Prostate gland (tissue), 2 donors: ENCODE measurements around the gene RAD51B. TPM values are rescaled to one million over a fixed set of nuclear protein-coding genes. Genes with fewer than 3 reads are reported as not detected.

Experiments
- DNase-seq: peaks from one replicate; pipeline ENCODE4 v3.0.0-alpha.2; 2019; ENCODE audit warnings: low spot score
- H3K27ac ChIP-seq, 2 donors: fragments of 200-600 bp; sonication (generic); 2 replicates each; pipeline ENCODE4 v1.5.1; 2017 to 2019
- H3K27me3 ChIP-seq: fragments of 200-600 bp; sonication (generic); replicated peaks from 2 replicates; pipeline ENCODE4 v1.5.1; 2019; ENCODE audit not compliant: insufficient read depth
- H3K36me3 ChIP-seq, 2 donors: fragments of 200-600 bp; sonication (generic); 1 replicate in 1 of 2; 2 replicates in 1 of 2; pipeline versions ENCODE4 v1.5.1 to v1.8.1; 2017 to 2019
- H3K4me1 ChIP-seq: fragments of 200-600 bp; sonication (generic); replicated peaks from 2 replicates; pipeline ENCODE4 v1.5.1; 2019
- H3K4me3 ChIP-seq, 2 donors: fragments of 200-600 bp; sonication (generic); 2 replicates each; pipeline ENCODE4 v1.5.1; 2017 to 2019
- H3K9me3 ChIP-seq: fragments of 200-600 bp; sonication (generic); 2 replicates; pipeline ENCODE4 v1.5.1; 2017
- CTCF ChIP-seq, 4 experiments: fragments of 200-600 bp in 2 of 4; fragments of 450-650 bp in 2 of 4; sonication (generic) in 2 of 4; IDR thresholded peaks; 1 replicate in 3 of 4; 2 replicates in 1 of 4; pipeline ENCODE4 v1.5.1; 2016 to 2019; ENCODE audit warnings: antibody characterized with exemption in 4 of 4, mild to moderate bottlenecking in 2 of 4, moderate library complexity in 2 of 4
- POLR2A ChIP-seq: fragments of 450-650 bp; IDR thresholded peaks from one replicate; pipeline ENCODE4 v1.6.1; 2016; ENCODE audit warnings: antibody characterized with exemption, mild to moderate bottlenecking
- POLR2AphosphoS5 ChIP-seq: sonication (generic); formaldehyde crosslinking; IDR thresholded peaks from one replicate; pipeline ENCODE4 v1.6.1; 2017; ENCODE audit warnings: antibody characterized with exemption
- WGBS: methylation state at CpG from one replicate; pipeline ENCODE4 v1.1.5; 2018; 5-methylcytosine and 5-hydroxymethylcytosine counted together
- intact Hi-C: fragments of 100-400 bp; cut with DNase I; formaldehyde crosslinking; loops from one replicate; pipeline ENCODE4 v1.14.2; 2022
- total RNA-seq, 2 donors: library from RNA; depleted of rRNA; stranded (reverse); fragments of >200 nt; gene quantifications; one replicate each; pipeline ENCODE4 v1.1.0, GENCODE V29; 2016

Gene RAD51B
- total RNA-seq, 2 donors from 2014 or later, result 14.9 to 35.8 TPM

GRCh38 chr14:68684466-68685418 is 865.2 kb downstream of the RAD51B start:
- H3K27me3 ChIP-seq, result no peaks in the 10 kb centered on the region
- intact Hi-C loops, result no loop called here
- no peak for DNase-seq
- no peaks in the 10 kb centered on the region for H3K36me3 ChIP-seq
- 79% methylated on average over 5 of the region's 5 CpGs for WGBS
- no peak overlapping the region for H3K4me3 ChIP-seq
- H3K27ac ChIP-seq, result no peak overlapping the region
- H3K4me1 ChIP-seq, result no peaks in the 10 kb centered on the region
- H3K9me3 ChIP-seq, result no peaks in the 10 kb centered on the region
- TF ChIP-seq POLR2AphosphoS5 (no peak), CTCF (IDR thresholded peaks at IDR 0.05) (no peak), POLR2A (no peak)

GRCh38 chr14:68685419-68686204 is 866.0 kb downstream of the RAD51B start:
- TF ChIP-seq POLR2AphosphoS5 (no peak), CTCF (IDR thresholded peaks at IDR 0.05) (no peak), POLR2A (no peak)
- 83% methylated on average over 12 of the region's 12 CpGs for WGBS
- Histone ChIP-seq H3K36me3 (no peaks in the 10 kb centered on the region), H3K27me3 (no peaks in the 10 kb centered on the region), H3K9me3 (no peaks in the 10 kb centered on the region), H3K4me1 (no peaks in the 10 kb centered on the region), H3K4me3 (no peak overlapping the region), H3K27ac (no peak overlapping the region)
- DNase-seq, result no peak
- intact Hi-C loops, result no loop called here

GRCh38 chr14:68686205-68686465 is 866.6 kb downstream of the RAD51B start:
- no peak overlapping the region for H3K4me3 ChIP-seq
- H3K27ac ChIP-seq, result no peak overlapping the region
- no peak for DNase-seq
- no peaks in the 10 kb centered on the region for H3K36me3 ChIP-seq
- 89% methylated on average over 1 of the region's 1 CpG for WGBS
- intact Hi-C loops, result no loop called here
- no peak for TF ChIP-seq CTCF (IDR thresholded peaks at IDR 0.05)
- no peak for TF ChIP-seq POLR2A
- TF ChIP-seq POLR2AphosphoS5, result no peak
- no peaks in the 10 kb centered on the region for H3K4me1 ChIP-seq
- H3K9me3 ChIP-seq, result no peaks in the 10 kb centered on the region
- no peaks in the 10 kb centered on the region for H3K27me3 ChIP-seq

- Histone ChIP-seq H3K27me3 (no peaks in the 10 kb centered on the region), H3K36me3 (no peaks in the 10 kb centered on the region), H3K9me3 (no peaks in the 10 kb centered on the region), H3K27ac (no peak overlapping the region), H3K4me3 (no peak overlapping the region), H3K4me1 (no peaks in the 10 kb centered on the region)
- TF ChIP-seq POLR2AphosphoS5 (no peak), CTCF (IDR thresholded peaks at IDR 0.05) (no peak), POLR2A (no peak)
- no peak for DNase-seq
- intact Hi-C loops, result no loop called here
- WGBS, result 80% methylated on average over 8 of the region's 8 CpGs
Observed at GRCh38 chr14:68686724-68687123, 867.1 kb downstream of the RAD51B start.
